TTC549 (cell line): ENCODE data around the gene KIF18A.
"Not testable (repeated sequence)": the region's sequence is repeated elsewhere in the genome, so short reads cannot be mapped to it uniquely, and the experiment has no call there.

ENCODE experiments used
- FAIRE-seq: peaks from 2 replicates; lab custom pipeline; 2012; peaks lifted over from hg19 to GRCh38; lab: Jason Lieb, UNC

The KIF18A gene

DNA sequence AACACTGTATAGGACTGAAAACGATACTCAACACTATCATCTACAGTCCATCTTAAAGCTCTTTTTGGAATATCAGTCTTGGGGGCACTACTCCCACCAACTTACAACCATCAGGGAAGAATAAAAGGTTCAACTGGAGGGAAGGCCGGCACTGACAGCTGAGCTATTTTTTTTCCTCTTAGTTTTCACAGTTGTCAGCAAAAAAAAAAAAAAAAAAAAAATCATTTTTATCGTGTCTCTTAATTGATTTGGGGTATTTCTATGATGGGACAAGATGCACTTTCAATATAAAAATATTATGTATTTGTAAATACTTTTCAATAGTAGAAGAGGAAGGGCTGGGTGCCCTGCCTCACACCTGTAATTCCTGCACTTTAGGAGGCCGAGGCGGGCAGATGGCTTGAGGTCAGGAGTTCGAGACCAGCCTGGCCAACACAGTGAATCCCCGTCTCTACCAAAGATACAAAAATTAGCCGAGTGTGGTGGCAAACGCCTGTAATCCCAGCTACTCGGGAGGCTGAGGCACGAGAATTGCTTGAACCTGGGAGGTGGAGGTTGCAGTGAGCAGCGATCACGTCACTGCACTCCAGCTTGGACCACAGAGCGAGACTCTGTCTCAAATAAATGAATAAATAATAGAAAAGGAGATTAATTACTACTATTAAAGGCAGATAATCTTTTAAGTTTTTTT is 1.5 kb downstream of the KIF18A start:
- FAIRE-seq, result no peak

DNA sequence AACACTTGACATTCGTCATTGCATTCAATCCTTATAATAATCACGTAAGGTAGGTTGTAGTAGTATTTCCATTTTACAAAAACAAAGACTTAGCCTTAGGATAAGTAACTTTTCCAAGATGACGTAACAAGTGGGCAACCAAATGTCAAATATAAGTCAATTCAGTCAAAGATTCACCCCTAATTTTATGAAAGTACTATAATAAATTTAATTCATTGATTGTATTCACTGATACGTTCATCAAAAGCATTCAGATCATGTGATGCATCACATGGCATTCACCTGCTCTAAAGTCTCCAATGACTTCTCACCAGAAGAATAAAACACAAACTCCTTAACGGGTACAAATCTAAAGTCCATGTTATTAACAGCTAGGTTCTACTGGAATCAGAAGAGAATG is 2.1 kb downstream of the KIF18A start:
- FAIRE-seq, result no peak

DNA sequence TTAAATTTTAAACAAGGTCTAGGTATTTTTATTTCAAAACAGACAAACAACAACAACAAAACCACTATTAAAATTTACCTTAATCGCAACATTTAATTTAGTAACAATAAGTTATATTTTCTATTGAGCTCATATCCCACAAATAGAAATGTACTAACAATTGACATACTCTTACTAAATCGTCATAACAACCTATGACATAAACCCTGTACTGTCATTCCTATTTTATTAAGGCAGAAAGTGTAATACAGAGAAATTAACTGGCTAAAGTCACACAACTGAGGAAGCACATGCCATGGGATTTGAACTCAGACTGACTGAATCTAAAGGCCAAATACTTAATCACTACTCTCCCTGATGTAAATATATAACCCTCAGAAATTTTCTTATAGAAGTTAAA is 3.0 kb downstream of the KIF18A start:
- FAIRE-seq, result no peak

DNA sequence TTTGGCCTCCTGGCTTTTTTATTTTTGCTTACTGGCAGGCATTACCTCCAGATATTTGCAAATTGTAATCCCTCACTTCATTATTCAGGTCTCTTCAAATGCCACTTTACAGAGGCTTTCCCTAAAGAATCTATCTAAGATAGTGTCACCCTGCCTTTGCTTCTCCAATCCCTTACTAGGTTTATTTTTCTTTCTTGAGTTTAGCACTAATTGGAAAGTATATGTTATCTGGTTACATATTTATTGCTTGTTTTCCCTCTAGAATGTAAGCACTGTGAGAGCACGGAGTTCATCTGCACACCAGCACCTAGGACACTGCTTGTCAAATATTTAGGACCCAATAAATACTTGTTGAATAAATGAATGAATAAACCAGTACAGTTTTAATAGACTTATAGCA is 3.5 kb downstream of the KIF18A start:
- FAIRE-seq, result no peak

DNA sequence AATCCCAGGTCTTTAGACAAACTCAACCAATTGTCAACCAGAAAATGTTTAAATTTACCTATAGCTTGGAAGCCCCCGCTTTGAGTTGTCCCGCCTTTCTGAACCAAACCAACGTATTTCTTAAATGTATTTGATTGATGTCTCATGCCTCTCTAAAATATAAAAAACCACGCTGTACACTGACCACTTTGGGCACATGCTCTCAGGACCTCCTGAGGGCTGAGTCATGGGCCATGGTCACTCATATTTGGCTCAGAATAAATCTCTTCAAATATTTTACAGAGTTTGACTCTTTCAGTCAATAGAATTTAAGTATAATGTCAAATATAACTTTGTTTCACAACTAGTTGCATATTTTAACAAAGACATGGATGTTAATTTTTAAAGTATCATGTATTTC is 5.7 kb downstream of the KIF18A start:
- FAIRE-seq, result not testable (repeated sequence)

DNA sequence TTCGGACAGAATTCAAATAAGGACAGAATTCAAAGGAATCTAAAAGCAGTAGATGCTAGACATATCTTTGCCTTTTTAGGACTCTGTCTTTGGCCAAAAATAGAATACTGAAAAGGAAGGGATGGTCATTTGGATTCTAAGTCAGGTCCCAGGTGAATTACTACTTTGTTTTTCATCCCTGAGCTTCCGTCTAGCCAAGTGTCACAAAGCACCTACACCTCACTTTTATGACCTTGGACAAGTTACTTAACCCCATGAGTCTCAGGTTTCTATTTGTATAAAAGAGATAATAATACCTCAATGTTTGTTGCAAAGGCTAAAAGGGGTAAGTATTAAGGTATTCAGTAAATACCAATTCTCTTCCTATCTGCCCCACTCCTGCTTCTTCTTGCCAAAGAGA is 7.3 kb downstream of the KIF18A start:
- FAIRE-seq, result no peak

DNA sequence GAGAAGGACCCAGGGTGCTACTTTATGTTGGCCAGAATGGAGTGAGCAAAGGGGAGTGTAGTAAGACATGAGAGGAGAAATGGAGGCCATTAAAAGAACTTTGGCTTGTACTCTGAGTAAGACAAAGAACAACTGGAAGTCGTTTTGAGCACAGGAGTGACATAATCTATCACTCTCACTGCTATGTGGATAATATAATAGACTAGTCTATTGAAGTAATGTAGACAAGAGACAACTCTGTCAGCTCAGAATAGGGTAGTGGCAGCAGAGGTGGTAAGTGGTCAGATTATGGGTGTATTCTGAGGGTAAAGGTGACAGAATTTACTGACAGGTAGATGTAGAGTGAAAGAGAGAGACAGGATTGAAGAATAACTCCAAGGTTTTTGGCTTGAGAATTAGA is 8.2 kb downstream of the KIF18A start:
- no peak for FAIRE-seq

DNA sequence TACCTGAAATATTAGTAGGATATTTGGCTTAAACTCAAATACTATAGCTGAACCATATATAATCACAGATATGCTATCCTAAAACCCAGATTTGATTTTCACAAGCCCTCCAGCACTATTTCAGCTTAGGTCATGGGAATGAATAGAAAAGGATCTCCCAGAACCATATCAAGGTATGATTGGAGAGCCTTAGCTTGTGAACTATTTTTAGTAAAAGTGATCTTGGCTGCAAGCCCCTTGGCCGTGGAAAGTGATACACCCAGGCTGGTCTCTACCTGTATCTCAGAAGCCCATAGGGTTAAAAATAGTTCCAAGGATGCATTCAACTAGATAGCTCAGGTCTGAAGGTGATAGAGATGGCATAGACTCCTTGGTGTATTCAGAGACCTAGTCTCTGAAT is 9.7 kb downstream of the KIF18A start:
- no peak for FAIRE-seq

DNA sequence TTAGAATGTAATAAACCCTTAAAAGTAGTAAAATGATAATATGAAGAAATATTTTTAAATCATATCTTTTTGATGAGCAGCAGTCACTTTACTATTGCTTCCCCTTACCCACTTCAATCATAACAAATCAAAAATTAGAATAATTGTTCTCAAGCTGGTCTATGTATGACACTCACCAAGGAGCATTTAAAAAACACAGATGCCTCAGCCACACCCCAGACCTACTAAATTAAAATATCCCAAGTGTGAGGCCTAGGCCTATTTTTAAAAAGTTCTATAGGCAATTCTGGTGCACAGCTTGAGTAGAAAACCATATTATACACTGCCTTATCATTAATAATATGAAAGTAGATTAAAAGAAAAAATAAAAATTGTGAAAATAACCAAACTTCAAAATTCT is 15.2 kb downstream of the KIF18A start:
- FAIRE-seq, result no peak

DNA sequence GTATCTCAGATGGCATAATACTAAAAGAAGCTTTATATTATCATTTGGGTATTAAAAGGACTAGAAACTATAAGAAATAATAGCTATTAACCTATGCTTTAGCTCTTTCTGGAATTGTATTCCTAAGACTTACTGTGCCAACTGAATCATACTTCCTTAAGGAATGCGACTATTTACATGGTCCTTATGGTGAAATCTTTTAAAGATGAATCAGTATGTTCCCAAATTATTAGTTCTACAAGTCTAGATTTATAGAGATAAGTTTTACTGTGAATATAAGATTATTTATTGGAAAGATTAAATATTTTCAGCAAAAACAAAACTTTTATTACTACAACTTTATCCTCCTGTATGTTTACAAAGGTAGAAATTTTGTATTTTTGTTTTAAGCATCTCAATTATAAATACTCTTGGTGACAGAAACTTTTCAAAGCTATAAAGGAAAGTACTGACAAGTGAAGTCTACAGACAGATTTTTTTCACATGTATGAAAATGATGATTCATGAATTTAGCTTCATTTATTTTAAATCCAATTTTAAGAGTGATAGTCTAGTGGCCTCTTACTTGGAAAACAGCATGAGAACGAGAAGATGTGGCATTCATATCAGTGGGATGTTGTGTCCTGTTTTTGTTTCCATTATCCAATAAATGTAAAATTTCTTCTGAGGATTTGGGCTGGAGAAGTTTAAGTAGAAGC is 17.8 kb downstream of the KIF18A start:
- FAIRE-seq, result no peak

DNA sequence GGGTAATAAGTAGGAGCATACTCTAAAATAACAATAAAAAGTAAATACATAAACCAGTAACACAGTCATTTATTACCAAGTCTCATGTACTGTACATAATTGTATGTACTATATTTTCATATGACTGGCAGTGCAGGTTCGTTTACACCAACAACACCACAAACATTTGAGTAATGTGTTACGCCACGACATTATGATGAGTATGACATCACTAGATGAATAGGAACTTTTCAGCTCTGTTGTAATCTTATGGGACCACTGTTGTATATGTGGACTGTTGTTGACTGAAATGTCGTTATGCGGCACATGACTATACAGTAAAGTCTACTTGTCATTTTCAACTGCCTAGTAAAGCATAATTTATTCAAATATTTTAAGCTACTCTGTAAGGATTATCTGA is 18.6 kb downstream of the KIF18A start:
- no peak for FAIRE-seq

DNA sequence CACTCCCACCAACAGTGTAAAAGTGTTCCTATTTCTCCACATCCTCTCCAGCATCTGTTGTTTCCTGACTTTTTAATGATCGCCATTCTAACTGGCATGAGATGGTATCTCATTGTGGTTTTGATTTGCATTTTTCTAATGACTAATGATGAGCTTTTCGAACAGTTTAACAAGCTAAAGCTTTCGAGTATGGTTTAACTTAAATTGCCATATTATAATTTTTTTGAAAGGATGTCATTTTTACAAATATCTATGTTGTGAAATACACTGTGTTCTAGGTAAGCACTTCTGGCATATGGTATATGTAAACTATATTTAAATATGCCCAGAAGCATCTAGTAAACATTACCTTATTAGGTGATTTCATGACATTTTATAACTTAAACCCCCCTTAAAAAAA is 20.3 kb downstream of the KIF18A start:
- FAIRE-seq, result not testable (repeated sequence)

DNA sequence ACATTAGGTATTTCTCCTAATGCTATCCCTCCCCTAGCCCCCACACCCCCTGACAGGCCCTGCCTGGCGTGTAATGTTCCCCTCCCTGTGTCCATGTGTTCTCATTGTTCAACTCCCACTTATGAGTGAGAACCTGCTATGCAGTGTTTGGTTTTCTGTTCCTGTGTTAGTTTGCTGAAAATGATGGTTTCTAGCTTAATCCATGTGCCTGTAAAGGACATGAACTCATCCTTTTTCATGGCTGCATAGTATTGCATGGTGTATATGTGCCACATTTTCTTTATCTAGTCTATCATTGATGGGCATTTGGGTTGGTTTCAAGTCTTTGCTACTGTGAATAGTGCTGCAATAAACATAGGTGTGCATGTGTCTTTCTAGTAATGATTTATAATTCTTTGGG is 20.8 kb downstream of the KIF18A start:
- not testable (repeated sequence) for FAIRE-seq

DNA sequence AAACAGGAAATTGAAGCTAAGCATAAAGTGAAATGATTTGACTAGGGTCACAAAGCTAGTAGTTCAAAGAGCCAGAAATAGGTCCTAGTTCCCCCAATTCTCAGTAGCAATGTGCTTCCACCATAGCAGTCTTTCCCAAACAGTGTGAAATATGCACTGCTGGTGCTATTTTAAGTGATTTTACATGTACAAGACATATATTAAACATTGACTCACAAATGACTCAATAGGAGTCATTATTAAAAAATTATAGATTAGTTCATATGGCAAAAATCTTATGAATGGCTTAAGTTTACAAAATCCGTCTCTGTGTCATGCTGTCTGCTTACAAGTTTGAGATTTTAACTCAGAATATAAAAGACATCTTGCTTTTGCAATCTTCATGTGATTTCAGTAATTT is 21.4 kb downstream of the KIF18A start:
- no peak for FAIRE-seq

DNA sequence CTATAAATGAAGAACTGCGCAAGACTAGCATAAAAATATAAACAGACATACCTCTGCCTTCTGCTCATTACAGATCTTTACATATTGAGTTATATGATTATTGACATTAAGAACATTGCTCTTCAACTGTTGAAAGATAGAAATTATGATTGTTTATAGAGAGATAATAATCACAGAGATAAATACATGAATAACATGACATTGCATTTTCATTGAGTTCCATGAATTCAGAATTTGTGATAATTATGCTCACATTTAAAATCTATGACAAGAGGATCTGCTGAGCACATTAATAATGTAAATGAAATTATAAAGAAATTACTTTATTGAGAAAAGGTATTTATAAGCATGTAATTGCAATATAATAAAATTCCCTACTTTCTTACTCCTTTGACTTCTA is 24.8 kb downstream of the KIF18A start:
- FAIRE-seq, result no peak

DNA sequence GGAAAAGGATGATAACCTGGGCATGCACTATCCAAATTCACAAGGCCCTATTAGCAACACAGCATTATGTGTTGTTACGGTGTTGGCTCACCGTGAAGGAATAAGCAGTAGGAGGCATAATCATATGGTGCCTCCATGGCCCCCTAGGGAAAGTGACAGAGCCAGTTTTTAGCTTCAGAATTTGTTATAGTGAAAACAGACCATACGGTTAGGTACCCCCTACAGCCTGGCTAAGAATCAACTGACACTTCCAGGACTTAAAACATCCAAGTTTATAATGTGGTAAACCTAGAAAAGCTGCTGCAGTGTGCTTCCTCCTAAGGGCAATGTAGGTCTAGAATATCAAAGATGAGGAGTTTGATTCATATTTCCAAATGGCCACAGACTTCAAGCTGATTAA is 30.4 kb downstream of the KIF18A start:
- FAIRE-seq, result no peak

DNA sequence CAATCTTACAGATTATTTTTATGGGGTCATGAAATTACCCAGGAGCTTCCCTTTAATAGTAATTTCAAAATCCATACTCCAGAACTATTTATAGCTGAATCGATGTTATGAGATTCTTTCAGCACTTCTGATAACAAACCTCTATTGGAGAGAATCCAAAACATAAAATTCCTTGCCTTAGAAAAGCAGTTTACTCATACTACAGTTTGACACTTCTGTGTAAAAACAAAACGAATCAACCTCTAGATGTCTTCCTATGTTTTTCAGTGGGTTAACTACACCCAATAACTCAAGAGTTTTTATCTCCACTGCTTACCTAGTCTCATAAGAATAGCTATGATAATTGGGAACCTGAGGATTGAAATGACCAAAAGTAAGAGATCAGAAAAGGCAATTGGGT is 35.6 kb downstream of the KIF18A start:
- FAIRE-seq, result no peak

DNA sequence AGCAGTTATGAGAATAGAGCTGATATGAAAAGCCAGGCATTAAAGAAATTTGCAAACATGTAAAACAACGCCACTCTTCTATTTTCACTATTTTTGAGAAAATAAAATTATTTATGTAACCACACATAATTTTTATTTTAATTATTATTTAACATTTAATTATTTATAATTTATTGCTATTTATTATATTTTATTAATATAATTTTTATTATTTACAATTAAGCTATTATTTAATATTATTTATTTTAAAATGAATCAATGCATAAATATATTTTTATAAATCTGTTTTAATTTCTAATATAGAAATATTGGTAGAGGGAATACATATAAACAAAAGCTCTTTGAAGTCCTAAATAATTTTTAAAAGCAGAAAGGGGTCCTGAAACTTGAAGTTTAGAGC is 36.7 kb downstream of the KIF18A start:
- peak; percentile 81 for FAIRE-seq

DNA sequence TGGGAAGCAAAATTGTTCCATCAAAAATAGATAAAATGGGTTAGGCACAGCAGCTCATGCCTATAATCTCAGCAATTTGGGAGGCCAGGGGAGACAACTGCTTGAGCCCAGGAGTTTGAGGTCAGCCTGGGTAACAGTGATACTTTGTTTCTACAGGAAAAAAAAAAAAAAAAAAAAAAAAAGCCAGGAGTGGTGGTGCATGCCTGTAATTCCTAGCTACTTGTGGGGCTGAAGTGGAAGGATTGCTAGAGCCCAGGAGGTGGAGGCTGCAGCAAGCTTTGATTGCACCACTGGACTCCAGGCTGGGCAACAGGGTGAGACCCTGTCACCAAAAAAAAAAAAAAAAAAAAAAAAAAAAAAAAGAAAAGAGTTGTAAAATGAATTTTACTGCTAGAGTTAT is 49.6 kb downstream of the KIF18A start:
- FAIRE-seq, result no peak

DNA sequence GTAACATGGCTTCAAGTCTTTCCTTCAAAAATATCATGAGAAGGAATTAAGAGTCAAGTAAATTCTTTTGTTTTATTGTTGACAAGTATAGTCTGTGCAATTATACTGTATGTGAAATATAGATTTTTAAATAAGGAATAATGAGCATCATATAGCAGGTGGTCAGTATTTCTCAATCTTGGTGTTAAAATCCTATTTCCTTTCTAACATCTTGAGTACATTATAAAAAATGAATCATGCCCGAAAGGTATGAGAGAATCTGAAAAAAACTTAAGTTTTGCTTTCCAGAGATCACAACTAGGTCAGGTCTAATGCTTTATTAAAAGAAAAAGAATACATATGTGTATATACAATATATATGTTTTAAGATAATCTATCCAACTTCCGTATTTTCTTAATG is 53.1 kb downstream of the KIF18A start:
- peak; percentile 3 for FAIRE-seq

DNA sequence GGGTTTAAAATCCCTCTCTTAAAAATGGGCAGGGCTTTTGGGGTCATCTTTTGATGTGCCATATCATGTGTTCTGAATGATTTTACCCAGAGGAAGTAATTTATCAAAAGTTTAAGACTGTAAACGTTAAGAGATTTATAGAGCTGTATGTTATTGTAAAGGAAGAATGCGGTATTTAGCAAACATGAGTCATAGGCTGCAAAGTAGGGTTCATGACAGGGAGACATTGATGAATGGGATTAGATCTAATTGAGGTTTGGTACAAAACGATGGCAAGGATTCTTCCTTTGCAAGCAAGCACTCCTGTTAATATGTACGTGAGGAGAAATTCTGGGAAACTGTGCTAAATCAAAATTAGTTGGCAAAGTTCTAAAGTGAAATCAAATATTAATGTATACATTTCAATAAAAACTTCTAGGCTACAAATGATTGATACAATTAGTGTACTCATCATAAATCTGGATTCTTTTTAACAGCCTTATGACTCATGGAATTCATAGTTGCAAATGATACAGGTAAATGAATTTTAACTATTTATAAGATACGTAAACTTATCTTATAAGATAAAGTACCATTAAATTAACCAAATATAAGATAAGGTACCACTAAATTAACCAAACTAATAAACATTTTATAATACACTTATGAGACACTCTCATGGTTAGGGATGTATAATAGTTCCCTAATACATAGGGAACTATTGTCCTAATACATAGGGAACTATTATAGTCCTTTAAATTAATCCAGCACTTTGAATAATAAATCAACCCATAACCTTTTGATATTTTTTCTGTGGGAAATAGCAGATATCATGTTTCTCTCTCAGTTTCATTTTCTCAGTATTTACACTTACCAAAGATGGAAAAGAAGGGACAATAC is 58.4 kb downstream of the KIF18A start:
- no peak for FAIRE-seq

DNA sequence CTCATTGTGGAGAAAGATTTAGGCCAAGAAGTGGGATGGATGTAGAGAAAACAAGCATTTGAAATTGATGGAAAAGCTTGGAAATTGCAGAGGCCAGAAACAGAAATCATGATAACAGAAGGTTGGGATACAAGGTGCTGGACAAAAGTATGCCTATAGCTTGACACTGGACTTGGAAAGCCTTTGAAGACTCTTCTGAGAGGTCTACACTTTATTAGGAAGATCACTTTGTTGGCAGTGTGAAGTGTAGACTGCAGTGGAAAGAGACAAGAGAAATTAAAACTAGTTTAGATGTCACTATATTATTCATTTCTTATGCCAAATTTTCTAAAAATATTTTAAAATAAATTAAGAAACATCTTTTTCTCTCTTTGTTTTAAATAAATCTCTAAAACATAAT is 59.1 kb downstream of the KIF18A start:
- no peak for FAIRE-seq
